ENCODE data around the gene ENDOU.

Gene ENDOU

DNA sequence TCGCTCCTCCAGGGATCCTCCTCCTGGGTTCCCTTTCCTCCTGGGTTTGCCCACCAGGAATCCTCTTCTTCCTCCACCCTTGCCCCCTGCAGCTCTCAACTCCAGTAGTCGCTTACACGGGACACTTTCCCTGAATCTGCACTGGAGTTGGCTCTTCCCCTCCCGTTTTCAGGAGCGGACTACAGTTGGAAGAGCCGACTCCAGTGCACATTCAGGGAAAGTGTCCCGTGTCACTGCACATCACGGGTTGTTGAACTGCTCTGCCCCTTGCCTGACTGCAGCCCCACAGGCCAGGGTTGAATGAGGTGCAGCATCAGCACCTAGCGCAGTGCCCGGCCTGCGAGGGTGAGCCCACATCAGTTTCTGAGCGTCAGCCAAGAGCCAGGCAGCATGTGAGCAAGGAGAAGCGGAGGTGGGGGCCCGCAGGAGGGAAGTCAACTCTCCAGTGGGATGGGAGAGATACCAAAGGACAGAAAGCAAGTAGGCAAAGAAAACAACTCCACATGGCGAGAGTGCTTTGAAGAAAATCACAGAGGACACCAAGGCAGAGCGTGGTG lies 20.3 kb upstream of the ENDOU start:
- in situ Hi-C loops (cut with HindIII; ENCODE audit: low sequenced_read_pairs) = no loop called here
- no peak for DNase-seq (ENCODE audit: low read depth)
- no peak overlapping the region for H3K4me3 ChIP-seq (ENCODE audit: low read depth, low read length)
- TF ChIP-seq, protein P1, sequence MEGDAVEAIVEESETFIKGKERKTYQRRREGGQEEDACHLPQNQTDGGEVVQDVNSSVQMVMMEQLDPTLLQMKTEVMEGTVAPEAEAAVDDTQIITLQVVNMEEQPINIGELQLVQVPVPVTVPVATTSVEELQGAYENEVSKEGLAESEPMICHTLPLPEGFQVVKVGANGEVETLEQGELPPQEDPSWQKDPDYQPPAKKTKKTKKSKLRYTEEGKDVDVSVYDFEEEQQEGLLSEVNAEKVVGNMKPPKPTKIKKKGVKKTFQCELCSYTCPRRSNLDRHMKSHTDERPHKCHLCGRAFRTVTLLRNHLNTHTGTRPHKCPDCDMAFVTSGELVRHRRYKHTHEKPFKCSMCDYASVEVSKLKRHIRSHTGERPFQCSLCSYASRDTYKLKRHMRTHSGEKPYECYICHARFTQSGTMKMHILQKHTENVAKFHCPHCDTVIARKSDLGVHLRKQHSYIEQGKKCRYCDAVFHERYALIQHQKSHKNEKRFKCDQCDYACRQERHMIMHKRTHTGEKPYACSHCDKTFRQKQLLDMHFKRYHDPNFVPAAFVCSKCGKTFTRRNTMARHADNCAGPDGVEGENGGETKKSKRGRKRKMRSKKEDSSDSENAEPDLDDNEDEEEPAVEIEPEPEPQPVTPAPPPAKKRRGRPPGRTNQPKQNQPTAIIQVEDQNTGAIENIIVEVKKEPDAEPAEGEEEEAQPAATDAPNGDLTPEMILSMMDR (IDR thresholded peaks at IDR 0.05; ENCODE audit: low read depth, low read length, missing control alignments) = no peak

DNA sequence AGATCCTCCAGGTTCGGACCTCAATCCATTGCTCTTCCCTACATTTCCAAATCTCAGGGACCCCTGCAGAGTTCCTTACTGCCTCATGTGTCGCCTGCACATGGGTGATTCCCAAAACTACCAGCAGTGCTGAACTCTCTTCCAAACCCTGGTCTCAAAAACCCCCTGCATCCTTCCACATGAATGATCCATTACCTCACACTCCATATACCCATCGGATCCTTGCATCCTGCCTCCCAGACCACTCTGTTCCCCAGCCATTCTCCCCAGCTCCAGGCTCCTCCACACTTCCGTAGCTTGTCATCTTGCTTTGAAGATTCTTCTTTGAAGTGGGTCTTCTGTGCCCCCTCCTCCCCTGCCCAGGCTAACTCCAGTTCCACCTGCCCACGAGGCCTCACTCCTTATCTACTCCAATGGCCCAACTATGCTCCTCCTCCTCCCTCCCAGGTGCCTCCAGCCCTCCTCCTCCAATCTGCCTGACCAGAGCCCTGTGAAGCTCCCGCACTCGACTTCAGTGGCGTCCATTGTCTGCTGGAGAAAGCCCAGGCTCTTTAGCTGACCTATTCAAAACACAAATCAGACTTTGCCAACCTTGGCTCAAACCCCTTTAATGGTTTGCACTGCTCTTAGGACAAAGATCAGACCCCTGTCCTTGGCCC lies 19.6 kb upstream of the ENDOU start:
- no peak overlapping the region for H3K4me3 ChIP-seq (ENCODE audit: low read depth, low read length)
- in situ Hi-C loops (cut with HindIII; ENCODE audit: low sequenced_read_pairs) = no loop called here

DNA sequence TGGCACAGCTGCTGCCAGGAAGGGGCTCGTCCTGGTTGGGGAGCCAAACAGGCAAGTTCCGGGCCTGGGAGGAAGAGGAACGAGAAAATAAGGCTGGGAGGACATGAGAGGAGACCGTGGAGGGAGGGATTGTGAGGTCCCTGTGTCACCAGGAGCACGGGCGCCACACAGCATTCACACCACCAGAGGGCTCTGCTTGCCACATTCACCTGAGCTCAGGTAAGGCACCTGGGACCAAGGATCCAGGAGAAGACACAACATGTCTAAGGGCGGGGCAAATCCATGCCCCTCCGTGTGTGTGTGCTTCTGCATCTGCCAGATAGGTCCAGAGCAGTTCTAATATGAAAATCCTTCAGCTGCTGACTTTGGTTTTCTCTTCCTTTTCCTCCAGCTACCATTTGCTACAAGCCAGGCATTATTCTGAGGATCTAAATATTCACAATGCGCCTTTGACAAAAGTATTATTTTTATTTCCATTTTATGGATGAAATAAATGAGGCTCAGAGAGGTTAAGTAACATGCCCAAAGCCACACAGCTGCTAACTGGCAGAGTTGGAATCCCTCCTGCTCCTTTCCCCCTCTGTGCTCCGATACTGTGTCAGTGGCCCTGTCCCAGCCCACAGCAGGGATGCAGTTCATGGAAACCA lies 18.8 kb upstream of the ENDOU start:
- DNase-seq (ENCODE audit: low read depth) = no peak
- in situ Hi-C loops (cut with HindIII; ENCODE audit: low sequenced_read_pairs) = no loop called here
- TF ChIP-seq, protein P1 (IDR thresholded peaks at IDR 0.05; ENCODE audit: low read depth, low read length, missing control alignments) = peak; percentile 34
- no peak overlapping the region for H3K4me3 ChIP-seq (ENCODE audit: low read depth, low read length)

More for the DNA sequence above, 19.6 kb upstream of the ENDOU start:
- TF ChIP-seq, protein P1 (IDR thresholded peaks at IDR 0.05; ENCODE audit: low read depth, low read length, missing control alignments) = no peak
- DNase-seq (ENCODE audit: low read depth) = no peak

DNA sequence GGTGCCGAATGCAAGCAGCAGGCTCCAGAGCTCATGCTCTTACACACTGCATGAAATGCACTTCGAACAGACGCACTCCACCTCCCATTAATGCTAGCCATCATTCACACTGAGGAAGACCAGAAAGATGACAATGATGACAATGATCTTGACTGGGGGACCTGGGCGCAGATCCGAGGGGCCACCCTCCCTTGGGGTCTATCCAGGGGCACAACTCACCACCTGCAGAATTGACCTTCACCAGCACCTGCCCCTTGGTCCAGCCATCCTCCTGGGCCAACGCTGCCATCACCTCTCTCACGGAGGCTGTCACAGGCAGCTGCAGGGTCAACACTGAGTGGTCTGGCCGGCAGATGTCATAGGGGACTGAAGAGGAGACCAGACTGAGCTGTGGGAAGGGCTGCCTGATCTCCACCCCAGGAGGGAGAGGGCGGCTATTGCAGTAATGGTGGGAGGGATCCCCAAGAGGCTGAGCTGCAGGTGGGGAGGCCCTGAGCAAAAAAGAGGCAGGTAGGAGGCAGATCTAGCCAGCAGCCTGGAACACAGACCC lies 18.1 kb upstream of the ENDOU start:
- in situ Hi-C loops (cut with HindIII; ENCODE audit: low sequenced_read_pairs) = no loop called here

DNA sequence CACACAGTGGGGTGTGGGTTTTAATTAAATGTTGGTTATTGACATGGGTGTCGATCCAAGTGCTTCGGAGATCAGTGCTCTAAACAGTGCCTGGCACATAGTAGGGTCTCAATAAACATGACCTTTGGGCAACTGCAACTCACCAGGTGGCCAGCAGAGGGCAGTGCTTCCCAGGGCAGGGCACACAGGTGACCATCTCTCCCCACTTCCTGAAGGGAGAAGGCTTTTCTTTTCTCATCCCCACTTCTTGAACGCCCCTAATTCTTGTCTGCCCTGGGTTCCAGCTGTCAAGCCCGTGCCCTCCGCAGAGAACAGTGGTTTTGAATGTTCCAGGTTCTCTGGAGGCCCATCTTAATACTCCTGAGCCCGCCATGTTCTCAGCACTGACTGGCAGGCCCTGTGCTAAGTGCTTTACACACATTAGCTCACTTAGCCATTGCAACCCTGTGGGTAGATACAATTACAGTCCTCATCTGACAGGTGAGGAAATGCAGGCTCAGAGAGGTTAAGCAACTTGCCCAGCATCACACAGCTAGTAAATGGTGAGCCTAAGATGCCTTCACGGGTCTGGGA lies 17.0 kb upstream of the ENDOU start:
- TF ChIP-seq, protein P1 (IDR thresholded peaks at IDR 0.05; ENCODE audit: low read depth, low read length, missing control alignments) = peak; percentile 98
- no peak overlapping the region for H3K4me3 ChIP-seq (ENCODE audit: low read depth, low read length)
- DNase-seq (ENCODE audit: low read depth) = no peak
- in situ Hi-C loops (cut with HindIII; ENCODE audit: low sequenced_read_pairs) = no loop called here

More for the DNA sequence above, 18.1 kb upstream of the ENDOU start:
- DNase-seq (ENCODE audit: low read depth) = no peak
- no peak overlapping the region for H3K4me3 ChIP-seq (ENCODE audit: low read depth, low read length)
- TF ChIP-seq, protein P1 (IDR thresholded peaks at IDR 0.05; ENCODE audit: low read depth, low read length, missing control alignments) = no peak

DNA sequence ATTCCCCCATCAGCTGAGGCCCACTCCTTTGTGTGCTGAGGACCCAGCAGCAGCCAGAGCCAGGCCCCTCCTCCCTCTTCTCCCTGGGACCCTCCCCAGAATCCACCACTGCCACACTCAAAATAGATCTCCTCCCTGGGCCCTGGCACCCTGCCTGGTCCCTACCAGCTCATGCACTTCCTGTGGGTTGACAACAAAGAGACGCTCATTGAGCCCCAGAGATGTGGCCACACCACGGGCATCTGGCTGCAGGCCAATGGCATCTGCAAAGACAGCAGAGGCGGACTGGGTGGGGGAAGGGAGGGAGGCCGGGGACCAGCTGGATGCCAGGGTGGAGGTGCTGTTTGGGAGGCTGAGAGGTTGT lies 16.0 kb upstream of the ENDOU start:
- in situ Hi-C loops (cut with HindIII; ENCODE audit: low sequenced_read_pairs) = no loop called here
- H3K4me3 ChIP-seq (ENCODE audit: low read depth, low read length) = no peak overlapping the region
- no peak for DNase-seq (ENCODE audit: low read depth)
- TF ChIP-seq, protein P1 (IDR thresholded peaks at IDR 0.05; ENCODE audit: low read depth, low read length, missing control alignments) = no peak

All from astrocyte of the cerebellum (primary cell).